IMR-90 (cell line): Measurements from ENCODE around the gene IL37. TPM values are rescaled to one million over a fixed set of nuclear protein-coding genes. Genes with fewer than 3 reads are reported as not detected.
A peak's percentile ranks its signal among the peaks of the same experiment; 100 is the strongest.

Experiments
- ATAC-seq: fragments of 200-7000 bp; cut with Tn5 transposase; 2 replicates; pipeline ENCODE4 v1.9.1; 2020; ENCODE audit warnings: low read depth, mild to moderate bottlenecking, moderate library complexity
- BruUV-seq: library from RNA; stranded (reverse); fragments of 400-500 nt; replicated peaks from 2 replicates; lab custom pipeline; 2021; lab: Mats Ljungman, UMichigan
- CTCF ChIA-PET: fragments of 300-600 bp; formaldehyde crosslinking; extraction: SDS; loops from one replicate; lab custom pipeline; 2021; ENCODE audit warnings: antibody characterized with exemption; lab: Yijun Ruan, JAX
- POLR2A ChIA-PET: fragments of 300-600 bp; sonication (Branson Sonifier 250); formaldehyde crosslinking; loops from one replicate; lab custom pipeline; 2022; ENCODE audit warnings: antibody characterized with exemption; ENCODE audit not compliant: unreplicated experiment; lab: Charles Lee
- DNase-seq: peaks from one replicate; pipeline ENCODE4 v3.0.0; 2013
- H2AFZ ChIP-seq: replicated peaks from 2 replicates; pipeline ENCODE3; 2013; ENCODE audit warnings: low read length, mild to moderate bottlenecking; ENCODE audit not compliant: poor library complexity
- H2AK5ac ChIP-seq: 2 replicates; pipeline ENCODE4 v1.6.1; 2013; ENCODE audit warnings: low read depth, low read length, inconsistent platforms
- H2AK9ac ChIP-seq: replicated peaks from 2 replicates; pipeline ENCODE3; 2013; ENCODE audit warnings: mild to moderate bottlenecking, low read depth, low read length, moderate library complexity; ENCODE audit not compliant: poor library complexity
- H2BK120ac ChIP-seq: 2 replicates; pipeline ENCODE4 v1.6.1; 2013; ENCODE audit warnings: low read depth, low read length, inconsistent platforms
- H2BK15ac ChIP-seq: 3 replicates; pipeline ENCODE4 v1.6.1; 2013; ENCODE audit warnings: low read depth, low read length, inconsistent platforms
- H2BK20ac ChIP-seq: 2 replicates; pipeline ENCODE4 v1.6.1; 2013; ENCODE audit warnings: low read depth, mild to moderate bottlenecking, inconsistent platforms, low read length, moderate library complexity
- H2BK5ac ChIP-seq: 2 replicates; pipeline ENCODE4 v1.6.1; 2013; ENCODE audit warnings: mild to moderate bottlenecking, low read depth, low read length, inconsistent platforms; ENCODE audit not compliant: poor library complexity, severe bottlenecking
- H3K14ac ChIP-seq: replicated peaks from 2 replicates; pipeline ENCODE4 v1.6.1; 2013; ENCODE audit warnings: low read depth, low read length, inconsistent platforms
- H3K18ac ChIP-seq: 2 replicates; pipeline ENCODE4 v1.6.1; 2013; ENCODE audit warnings: low read depth, low read length, control low read depth
- H3K23ac ChIP-seq: 2 replicates; pipeline ENCODE4 v1.6.1; 2013; ENCODE audit warnings: low read depth, low read length, inconsistent platforms
- H3K27ac ChIP-seq: 2 replicates; pipeline ENCODE4 v1.5.1; 2013; ENCODE audit warnings: mild to moderate bottlenecking, control low read depth, low read length; ENCODE audit not compliant: insufficient read depth
- H3K27me3 ChIP-seq: 2 replicates; pipeline ENCODE4 v1.6.1; 2013; ENCODE audit warnings: low read length; ENCODE audit not compliant: control insufficient read depth, insufficient read depth
- H3K36me3 ChIP-seq: 2 replicates; pipeline ENCODE4 v1.6.1; 2013; ENCODE audit warnings: low read length, mixed read lengths; ENCODE audit not compliant: control insufficient read depth, insufficient read depth
- H3K4ac ChIP-seq: 2 replicates; pipeline ENCODE4 v1.6.1; 2013; ENCODE audit warnings: low read depth, low read length, inconsistent platforms
- H3K4me1 ChIP-seq: 2 replicates; pipeline ENCODE4 v1.6.1; 2013; ENCODE audit warnings: low read length, mixed read lengths; ENCODE audit not compliant: control insufficient read depth, insufficient read depth
- H3K4me2 ChIP-seq: 2 replicates; pipeline ENCODE4 v1.6.1; 2013; ENCODE audit warnings: low read depth, mild to moderate bottlenecking, control low read depth, low read length, moderate library complexity
- H3K4me3 ChIP-seq: 2 replicates; pipeline ENCODE4 v1.5.1; 2013; ENCODE audit warnings: low read depth, mild to moderate bottlenecking, control low read depth, low read length, moderate library complexity; ENCODE audit not compliant: insufficient read depth
- H3K56ac ChIP-seq: 2 replicates; pipeline ENCODE4 v1.6.1; 2013; ENCODE audit warnings: low read length, inconsistent platforms; ENCODE audit not compliant: insufficient read depth; ENCODE audit errors: extremely low read depth
- H3K79me1 ChIP-seq, 2 experiments: 2 replicates each; pipeline ENCODE4 v1.6.1; 2013; ENCODE audit warnings: low read length in 2 of 2, inconsistent platforms in 1 of 2, low read depth in 1 of 2
- H3K9ac ChIP-seq: 2 replicates; pipeline ENCODE4 v1.6.1; 2013; ENCODE audit warnings: low read depth, low read length, control low read depth
- H3K9me1 ChIP-seq: 2 replicates; pipeline ENCODE4 v1.6.1; 2013; ENCODE audit warnings: low read length, inconsistent platforms; ENCODE audit not compliant: insufficient read depth
- H3K9me3 ChIP-seq: 2 replicates; pipeline ENCODE4 v1.6.1; 2013; ENCODE audit warnings: low read length; ENCODE audit not compliant: control insufficient read depth, insufficient read depth
- H4K20me1 ChIP-seq: 2 replicates; pipeline ENCODE4 v1.6.1; 2013; ENCODE audit warnings: low read length, inconsistent platforms; ENCODE audit not compliant: insufficient read depth
- H4K5ac ChIP-seq: 2 replicates; pipeline ENCODE4 v1.6.1; 2013; ENCODE audit warnings: mild to moderate bottlenecking, low read depth, low read length, control low read depth
- H4K8ac ChIP-seq, 2 experiments: 2 replicates each; pipeline ENCODE4 v1.6.1; 2013; ENCODE audit warnings: low read depth in 2 of 2, low read length in 2 of 2, control low read depth in 1 of 2, inconsistent platforms in 1 of 2
- H4K91ac ChIP-seq: 2 replicates; pipeline ENCODE4 v1.6.1; 2013; ENCODE audit warnings: low read depth, low read length, inconsistent platforms; ENCODE audit not compliant: insufficient read depth
- BHLHE40 ChIP-seq: fragments of 150-350 bp; IDR thresholded peaks from 2 replicates; pipeline ENCODE4 v1.6.1; 2016; ENCODE audit warnings: mild to moderate bottlenecking, low read depth, low read length
- CEBPB ChIP-seq: IDR thresholded peaks from 2 replicates; pipeline ENCODE4 v1.6.1; 2012; ENCODE audit warnings: low read depth, low read length, improper control_type of control experiment
- ELK1 ChIP-seq: fragments of 150-350 bp; IDR thresholded peaks from 2 replicates; pipeline ENCODE4 v1.6.1; 2016; ENCODE audit warnings: low read depth, mild to moderate bottlenecking, low read length, moderate library complexity, borderline replicate concordance
- MAFK ChIP-seq: IDR thresholded peaks from 2 replicates; pipeline ENCODE4 v1.6.1; 2012; ENCODE audit warnings: low read depth, low read length, improper control_type of control experiment
- MAZ ChIP-seq: IDR thresholded peaks from 2 replicates; pipeline ENCODE4 v1.6.1; 2012; ENCODE audit warnings: low read depth, mild to moderate bottlenecking, low read length, improper control_type of control experiment, moderate library complexity, borderline replicate concordance
- MXI1 ChIP-seq: IDR thresholded peaks from 2 replicates; pipeline ENCODE4 v1.6.1; 2012; ENCODE audit warnings: low read depth, mild to moderate bottlenecking, low read length, moderate library complexity, borderline replicate concordance
- NFE2L2 ChIP-seq: fragments of 150-350 bp; IDR thresholded peaks from 2 replicates; pipeline ENCODE4 v1.6.1; 2016; ENCODE audit warnings: low read depth, mild to moderate bottlenecking, low read length
- POLR2A ChIP-seq: IDR thresholded peaks from 2 replicates; pipeline ENCODE4 v1.6.1; 2012; ENCODE audit warnings: mild to moderate bottlenecking, low read depth, low read length
- RAD21 ChIP-seq: IDR thresholded peaks from 2 replicates; pipeline ENCODE4 v1.6.1; 2012; ENCODE audit warnings: low read length, improper control_type of control experiment
- RCOR1 ChIP-seq: IDR thresholded peaks from 2 replicates; pipeline ENCODE4 v1.6.1; 2012; ENCODE audit warnings: mild to moderate bottlenecking, low read length, improper control_type of control experiment; ENCODE audit not compliant: insufficient replicate concordance
- SMC3 ChIP-seq: fragments of 150-350 bp; IDR thresholded peaks from 2 replicates; pipeline ENCODE4 v1.6.1; 2016; ENCODE audit warnings: low read depth, mild to moderate bottlenecking, antibody characterized with exemption, low read length, moderate library complexity
- WGBS, 2 experiments: methylation state at CpG; one replicate each; pipeline versions ENCODE4 v1.1.5 to v1.1.7; 2013; ENCODE audit warnings: missing lambda C conversion rate in 2 of 2; ENCODE audit not compliant: insufficient read length in 1 of 2; ENCODE audit errors: extremely low coverage in 2 of 2; 5-methylcytosine and 5-hydroxymethylcytosine counted together
- dilution Hi-C: fragments of 300-500 bp; cut with HindIII; formaldehyde crosslinking; loops from one replicate; pipeline ENCODE4 v1.14.3; 2018; ENCODE audit warnings: low sequenced_read_pairs; ENCODE audit not compliant: unreplicated experiment
- in situ Hi-C: fragments of 300-500 bp; cut with MboI; formaldehyde crosslinking; loops from 3 replicates; pipeline ENCODE4 v1.14.3; 2019; ENCODE audit warnings: low sequenced_read_pairs, inconsistent platforms, mixed read lengths
- intact Hi-C: fragments of 100-400 bp; cut with micrococcal nuclease; formaldehyde crosslinking; loops from 2 replicates; pipeline ENCODE4 v1.10.0; 2022
- polyA plus RNA-seq, 3 experiments: library from polyadenylated mRNA; depleted of rRNA; stranded (reverse); fragments of >200 nt; gene quantifications; 2 replicates each; pipeline ENCODE4 v1.2.3, GENCODE V29; 2012; ENCODE audit warnings: low replicate concordance in 1 of 3
- total RNA-seq: library from RNA; depleted of rRNA; stranded (reverse); fragments of >200 nt; gene quantifications from 2 replicates; pipeline ENCODE4 v1.2.3, GENCODE V29; 2012

The IL37 gene
- total and polyA plus RNA-seq, 2 of the 4 experiments (the other 2 are of a cell fraction) = 0.15 TPM; not detected in 1

DNA sequence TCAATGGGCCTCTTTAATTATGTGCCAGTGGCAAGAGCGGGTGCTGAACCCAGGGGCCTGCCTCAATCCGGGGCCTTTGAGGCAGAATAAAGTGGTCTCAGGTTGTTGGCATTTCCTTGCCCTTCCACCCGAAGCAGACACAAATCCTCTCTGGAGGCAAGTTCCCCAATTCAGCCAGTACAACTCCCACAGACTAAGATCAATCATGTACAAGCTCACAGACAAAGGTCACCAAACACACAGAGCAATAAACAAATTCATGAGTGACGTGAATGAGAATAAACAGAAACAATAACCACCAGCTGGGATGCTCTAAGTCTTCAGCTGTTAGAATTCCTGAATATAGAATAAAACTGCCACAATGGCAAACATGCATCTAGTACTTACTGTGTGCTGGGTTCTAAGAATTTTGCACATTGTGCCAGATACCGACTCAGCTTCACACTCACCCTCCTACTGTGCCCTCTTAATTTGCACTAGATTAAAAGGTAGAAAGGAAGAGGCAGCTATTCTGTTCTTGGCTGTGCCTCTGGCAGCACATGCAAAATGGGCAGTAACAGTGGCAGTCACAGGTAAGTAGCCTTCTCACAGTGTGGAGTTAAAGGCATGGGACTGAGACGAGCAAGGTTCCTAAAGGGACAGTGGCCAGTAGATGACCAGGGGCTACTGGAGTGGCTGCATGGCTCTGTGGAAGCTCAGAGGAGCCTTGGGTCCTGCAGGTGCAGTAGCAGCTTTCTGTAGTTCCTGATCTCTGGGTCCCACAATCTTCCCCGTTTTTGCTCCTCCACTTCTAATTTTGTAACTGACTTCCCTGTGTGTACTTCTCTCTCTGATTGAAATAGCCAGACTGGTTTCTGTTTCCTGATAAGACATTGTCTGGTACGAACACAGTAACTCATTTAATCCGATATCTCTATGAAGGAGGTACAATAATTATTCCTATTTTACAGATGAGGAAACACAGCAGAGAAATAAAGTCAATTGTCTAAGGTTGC lies 39.8 kb upstream of the IL37 start:
- DNase-seq = no peak
- in situ Hi-C loops = loop anchor here (10.0 kb wide), 1 partner anchor 116 kb away; no protein-coding TSS in a partner anchor

More for the DNA sequence above, 39.8 kb upstream of the IL37 start:
- Histone ChIP-seq H4K20me1 (no peaks in the 10 kb centered on the region), H2BK120ac (0 out of 2 replicates have a peak overlapping the region, but pooled peaks have one; percentile 18), H3K4me3 (no peak overlapping the region), H3K9me1 (no peaks in the 10 kb centered on the region), H3K4me2 (no peak overlapping the region), H3K23ac (no peak overlapping the region), H4K5ac (no peak overlapping the region), H2BK20ac (no peak overlapping the region), H3K27ac (no peak overlapping the region), H2AK5ac (no peak overlapping the region; the same call in 1 of the 2 replicates), H2AK9ac (no peak overlapping the region), H2AFZ (no peak overlapping the region), H3K36me3 (no peaks in the 10 kb centered on the region), H3K27me3 (no peaks in the 10 kb centered on the region), H3K9me3 (peaks cover 2% of the 10 kb centered on the region; the same call in 1 of the 2 replicates), H4K8ac (no peak overlapping the region), H2BK15ac (no peak overlapping the region), H4K91ac (no peak overlapping the region; the same call in 1 of the 2 replicates), H3K18ac (peak overlapping the region; percentile 6; the same call in 1 of the 2 replicates), H3K4me1 (no peaks in the 10 kb centered on the region; the same call in 1 of the 2 replicates), H3K56ac (no peak overlapping the region), H3K79me1 (no peaks in the 10 kb centered on the region), H2BK5ac (no peak overlapping the region), H3K9ac (no peak overlapping the region), H3K4ac (no peak overlapping the region; the same call in 1 of the 2 replicates), H3K14ac (peak overlapping the region; percentile 2; the same call in 1 of the 2 replicates)
- ChIA-PET CTCF (no interaction called here), POLR2A (no interaction called here)
- TF ChIP-seq BHLHE40 (no peak), MAFK (no peak), MXI1 (no peak), RCOR1 (no peak), CEBPB (no peak), SMC3 (no peak), RAD21 (no peak), MAZ (no peak), POLR2A (no peak), ELK1 (no peak), NFE2L2 (no peak)
- intact Hi-C loops = no loop called here
- no TSS peak for BruUV-seq
- dilution Hi-C loops = no loop called here
- no peak for ATAC-seq
- WGBS, 2 experiments = no CpG with 5 or more reads among the region's 9 CpGs
